HepG2 (cell line): ENCODE data around the gene SLC6A8. TPM values are rescaled to one million over a fixed set of nuclear protein-coding genes. Genes with fewer than 3 reads are reported as not detected.

Experiments used
- AKAP8 ChIP-seq: sonication (generic); formaldehyde crosslinking; IDR thresholded peaks from 2 replicates; pipeline ENCODE4 v1.5.1; 2020; ENCODE audit warnings: mild to moderate bottlenecking, missing genetic modification reagents
- GATA4 ChIP-seq: sonication (generic); IDR thresholded peaks from 2 replicates; pipeline ENCODE4 v1.6.1; 2016; ENCODE audit warnings: antibody characterized with exemption, low read depth, borderline replicate concordance
- JUNB ChIP-seq: sonication (generic); formaldehyde crosslinking; IDR thresholded peaks from 2 replicates; pipeline ENCODE4 v1.8.0; 2022; ENCODE audit warnings: missing genetic modification reagents, mild to moderate bottlenecking, borderline replicate concordance
- KLF6 ChIP-seq: IDR thresholded peaks from 2 replicates; pipeline ENCODE4 v1.8.0; 2016; ENCODE audit warnings: missing biosample characterization, missing genetic modification reagents
- MXD3 ChIP-seq: IDR thresholded peaks from 2 replicates; pipeline ENCODE4 v1.6.1; 2016; ENCODE audit warnings: mild to moderate bottlenecking, missing biosample characterization, missing genetic modification reagents
- NCOA5 ChIP-seq: sonication (generic); formaldehyde crosslinking; IDR thresholded peaks from 2 replicates; pipeline ENCODE4 v1.4.0; 2020; ENCODE audit warnings: missing genetic modification reagents
- PATZ1 ChIP-seq: sonication (generic); formaldehyde crosslinking; IDR thresholded peaks from 2 replicates; pipeline ENCODE4 v1.4.0; 2020; ENCODE audit warnings: missing genetic modification reagents
- REL ChIP-seq: sonication (generic); formaldehyde crosslinking; conservative IDR thresholded peaks from 2 replicates; pipeline ENCODE4 v1.8.0; 2022; ENCODE audit warnings: mild to moderate bottlenecking, missing genetic modification reagents, moderate library complexity
- SIN3B ChIP-seq: fragments of 150-350 bp; IDR thresholded peaks from 2 replicates; pipeline ENCODE4 v1.6.1; 2014; ENCODE audit warnings: low read length
- SMAD3 ChIP-seq: sonication (generic); formaldehyde crosslinking; IDR thresholded peaks from 2 replicates; pipeline ENCODE4 v1.4.0; 2020; ENCODE audit warnings: missing genetic modification reagents
- SNAI1 ChIP-seq: sonication (generic); formaldehyde crosslinking; IDR thresholded peaks from 2 replicates; pipeline ENCODE4 v1.5.0; 2020; ENCODE audit warnings: mild to moderate bottlenecking, missing genetic modification reagents, borderline replicate concordance
- SNAPC2 ChIP-seq: sonication (generic); formaldehyde crosslinking; IDR thresholded peaks from 2 replicates; pipeline ENCODE4 v1.8.1; 2022; ENCODE audit warnings: mild to moderate bottlenecking, missing genetic modification reagents
- THRA ChIP-seq: sonication (generic); formaldehyde crosslinking; IDR thresholded peaks from 2 replicates; pipeline ENCODE4 v1.4.0; 2020; ENCODE audit warnings: missing genetic modification reagents, borderline replicate concordance
- ZNF34 ChIP-seq: sonication (generic); formaldehyde crosslinking; IDR thresholded peaks from 2 replicates; pipeline ENCODE4 v1.4.0; 2020; ENCODE audit warnings: mild to moderate bottlenecking, missing genetic modification reagents, borderline replicate concordance
- ZNF615 ChIP-seq: sonication (generic); formaldehyde crosslinking; IDR thresholded peaks from 2 replicates; pipeline ENCODE4 v1.5.0; 2020; ENCODE audit warnings: mild to moderate bottlenecking, missing genetic modification reagents, borderline replicate concordance
- polyA plus RNA-seq, 8 experiments: library from polyadenylated mRNA; depleted of rRNA in 3 of 8; stranded (reverse) in 7 of 8; unstranded in 1 of 8; fragments of >200 nt; fragmentation: Illumina TruSeq in 4 of 8; extraction: Trizol in 4 of 8; gene quantifications; 2 replicates each; pipeline versions ENCODE4 v1.2.1 to v1.2.3, GENCODE V29; 2011 to 2016; ENCODE audit warnings: low read depth in 4 of 8, missing spikeins in 1 of 8, mixed read lengths in 1 of 8; ENCODE audit not compliant: insufficient read depth in 1 of 8
- total RNA-seq, 5 experiments: library from RNA; depleted of rRNA; stranded (reverse); fragments of >200 nt; fragmentation: Illumina TruSeq; extraction: Trizol; gene quantifications; 2 replicates each; pipeline ENCODE4 v1.2.3, GENCODE V29; 2016; ENCODE audit warnings: low read depth in 1 of 5
- TF ChIP-seq, protein P1 (sequence below): sonication (generic); formaldehyde crosslinking; IDR thresholded peaks from 2 replicates; pipeline ENCODE4 v1.4.0; 2020; ENCODE audit warnings: mild to moderate bottlenecking, missing genetic modification reagents, borderline replicate concordance
- TF ChIP-seq, protein P2 (sequence below): sonication (generic); formaldehyde crosslinking; IDR thresholded peaks from 2 replicates; pipeline ENCODE4 v1.5.1; 2020; ENCODE audit warnings: mild to moderate bottlenecking, missing genetic modification reagents, moderate library complexity

Gene SLC6A8
- total and polyA plus RNA-seq, 2 of the 13 experiments (the other 11 are each of a cell fraction or from before 2014, with no cell fraction given), result 13.9 to 176 TPM

GRCh38 chrX:153645921-153646488, 41.7 kb upstream of the SLC6A8 start (continued):
- TF ChIP-seq, protein P1, sequence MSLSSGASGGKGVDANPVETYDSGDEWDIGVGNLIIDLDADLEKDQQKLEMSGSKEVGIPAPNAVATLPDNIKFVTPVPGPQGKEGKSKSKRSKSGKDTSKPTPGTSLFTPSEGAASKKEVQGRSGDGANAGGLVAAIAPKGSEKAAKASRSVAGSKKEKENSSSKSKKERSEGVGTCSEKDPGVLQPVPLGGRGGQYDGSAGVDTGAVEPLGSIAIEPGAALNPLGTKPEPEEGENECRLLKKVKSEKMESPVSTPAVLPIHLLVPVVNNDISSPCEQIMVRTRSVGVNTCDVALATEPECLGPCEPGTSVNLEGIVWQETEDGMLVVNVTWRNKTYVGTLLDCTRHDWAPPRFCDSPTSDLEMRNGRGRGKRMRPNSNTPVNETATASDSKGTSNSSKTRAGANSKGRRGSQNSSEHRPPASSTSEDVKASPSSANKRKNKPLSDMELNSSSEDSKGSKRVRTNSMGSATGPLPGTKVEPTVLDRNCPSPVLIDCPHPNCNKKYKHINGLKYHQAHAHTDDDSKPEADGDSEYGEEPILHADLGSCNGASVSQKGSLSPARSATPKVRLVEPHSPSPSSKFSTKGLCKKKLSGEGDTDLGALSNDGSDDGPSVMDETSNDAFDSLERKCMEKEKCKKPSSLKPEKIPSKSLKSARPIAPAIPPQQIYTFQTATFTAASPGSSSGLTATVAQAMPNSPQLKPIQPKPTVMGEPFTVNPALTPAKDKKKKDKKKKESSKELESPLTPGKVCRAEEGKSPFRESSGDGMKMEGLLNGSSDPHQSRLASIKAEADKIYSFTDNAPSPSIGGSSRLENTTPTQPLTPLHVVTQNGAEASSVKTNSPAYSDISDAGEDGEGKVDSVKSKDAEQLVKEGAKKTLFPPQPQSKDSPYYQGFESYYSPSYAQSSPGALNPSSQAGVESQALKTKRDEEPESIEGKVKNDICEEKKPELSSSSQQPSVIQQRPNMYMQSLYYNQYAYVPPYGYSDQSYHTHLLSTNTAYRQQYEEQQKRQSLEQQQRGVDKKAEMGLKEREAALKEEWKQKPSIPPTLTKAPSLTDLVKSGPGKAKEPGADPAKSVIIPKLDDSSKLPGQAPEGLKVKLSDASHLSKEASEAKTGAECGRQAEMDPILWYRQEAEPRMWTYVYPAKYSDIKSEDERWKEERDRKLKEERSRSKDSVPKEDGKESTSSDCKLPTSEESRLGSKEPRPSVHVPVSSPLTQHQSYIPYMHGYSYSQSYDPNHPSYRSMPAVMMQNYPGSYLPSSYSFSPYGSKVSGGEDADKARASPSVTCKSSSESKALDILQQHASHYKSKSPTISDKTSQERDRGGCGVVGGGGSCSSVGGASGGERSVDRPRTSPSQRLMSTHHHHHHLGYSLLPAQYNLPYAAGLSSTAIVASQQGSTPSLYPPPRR, result peak; percentile 67; the same call in 1 of the 2 replicates
- TF ChIP-seq PATZ1 (CRISPR knock-in tag), result peak; percentile 41; the same call in 1 of the 2 replicates
- TF ChIP-seq SMAD3 (CRISPR knock-in tag), result no peak
- TF ChIP-seq NCOA5, result no peak
- TF ChIP-seq JUNB, result no peak
- TF ChIP-seq AKAP8 (CRISPR knock-in tag), result no peak
- TF ChIP-seq GATA4, result peak; percentile 94
- TF ChIP-seq SNAPC2 (CRISPR knock-in tag), result no peak
- TF ChIP-seq SNAI1, result no peak
- TF ChIP-seq KLF6, result no peak
- no peak for TF ChIP-seq REL (CRISPR knock-in tag)
- no peak; the same call in 1 of the 2 replicates for TF ChIP-seq ZNF34 (CRISPR knock-in tag)
- TF ChIP-seq, protein P2, sequence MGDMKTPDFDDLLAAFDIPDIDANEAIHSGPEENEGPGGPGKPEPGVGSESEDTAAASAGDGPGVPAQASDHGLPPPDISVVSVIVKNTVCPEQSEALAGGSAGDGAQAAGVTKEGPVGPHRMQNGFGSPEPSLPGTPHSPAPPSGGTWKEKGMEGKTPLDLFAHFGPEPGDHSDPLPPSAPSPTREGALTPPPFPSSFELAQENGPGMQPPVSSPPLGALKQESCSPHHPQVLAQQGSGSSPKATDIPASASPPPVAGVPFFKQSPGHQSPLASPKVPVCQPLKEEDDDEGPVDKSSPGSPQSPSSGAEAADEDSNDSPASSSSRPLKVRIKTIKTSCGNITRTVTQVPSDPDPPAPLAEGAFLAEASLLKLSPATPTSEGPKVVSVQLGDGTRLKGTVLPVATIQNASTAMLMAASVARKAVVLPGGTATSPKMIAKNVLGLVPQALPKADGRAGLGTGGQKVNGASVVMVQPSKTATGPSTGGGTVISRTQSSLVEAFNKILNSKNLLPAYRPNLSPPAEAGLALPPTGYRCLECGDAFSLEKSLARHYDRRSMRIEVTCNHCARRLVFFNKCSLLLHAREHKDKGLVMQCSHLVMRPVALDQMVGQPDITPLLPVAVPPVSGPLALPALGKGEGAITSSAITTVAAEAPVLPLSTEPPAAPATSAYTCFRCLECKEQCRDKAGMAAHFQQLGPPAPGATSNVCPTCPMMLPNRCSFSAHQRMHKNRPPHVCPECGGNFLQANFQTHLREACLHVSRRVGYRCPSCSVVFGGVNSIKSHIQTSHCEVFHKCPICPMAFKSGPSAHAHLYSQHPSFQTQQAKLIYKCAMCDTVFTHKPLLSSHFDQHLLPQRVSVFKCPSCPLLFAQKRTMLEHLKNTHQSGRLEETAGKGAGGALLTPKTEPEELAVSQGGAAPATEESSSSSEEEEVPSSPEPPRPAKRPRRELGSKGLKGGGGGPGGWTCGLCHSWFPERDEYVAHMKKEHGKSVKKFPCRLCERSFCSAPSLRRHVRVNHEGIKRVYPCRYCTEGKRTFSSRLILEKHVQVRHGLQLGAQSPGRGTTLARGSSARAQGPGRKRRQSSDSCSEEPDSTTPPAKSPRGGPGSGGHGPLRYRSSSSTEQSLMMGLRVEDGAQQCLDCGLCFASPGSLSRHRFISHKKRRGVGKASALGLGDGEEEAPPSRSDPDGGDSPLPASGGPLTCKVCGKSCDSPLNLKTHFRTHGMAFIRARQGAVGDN (CRISPR knock-in tag), result peak; percentile 43; the same call in 1 of the 2 replicates
- TF ChIP-seq SIN3B, result no peak
- TF ChIP-seq ZNF615 (CRISPR knock-in tag), result no peak
- no peak for TF ChIP-seq MXD3
- peak; percentile 10; the same call in 1 of the 2 replicates for TF ChIP-seq THRA
